IPS-15b (cell line): ENCODE results near the gene LARP1.
A peak's percentile ranks its signal among the peaks of the same experiment; 100 is the strongest.
"Not testable (repeated sequence)": the region's sequence is repeated elsewhere in the genome, so short reads cannot be mapped to it uniquely, and the experiment has no call there.

Experiments
- H3K27me3 ChIP-seq: one replicate; pipeline ENCODE4 v1.6.1; 2013; ENCODE audit warnings: low read length; ENCODE audit not compliant: control insufficient read depth, insufficient read depth
- H3K36me3 ChIP-seq: one replicate; pipeline ENCODE4 v1.6.1; 2013; ENCODE audit warnings: low read length; ENCODE audit not compliant: control insufficient read depth, insufficient read depth
- H3K4me1 ChIP-seq: one replicate; pipeline ENCODE4 v1.6.1; 2013; ENCODE audit warnings: mild to moderate bottlenecking, low read length; ENCODE audit not compliant: control insufficient read depth, insufficient read depth
- H3K4me3 ChIP-seq: one replicate; pipeline ENCODE4 v1.5.1; 2013; ENCODE audit warnings: low read depth, low read length
- H3K9ac ChIP-seq: one replicate; pipeline ENCODE4 v1.6.1; 2013; ENCODE audit warnings: low read depth, mild to moderate bottlenecking, low read length
- H3K9me3 ChIP-seq: one replicate; pipeline ENCODE4 v1.6.1; 2013; ENCODE audit warnings: mild to moderate bottlenecking, low read length; ENCODE audit not compliant: control insufficient read depth, insufficient read depth

Gene LARP1

DNA sequence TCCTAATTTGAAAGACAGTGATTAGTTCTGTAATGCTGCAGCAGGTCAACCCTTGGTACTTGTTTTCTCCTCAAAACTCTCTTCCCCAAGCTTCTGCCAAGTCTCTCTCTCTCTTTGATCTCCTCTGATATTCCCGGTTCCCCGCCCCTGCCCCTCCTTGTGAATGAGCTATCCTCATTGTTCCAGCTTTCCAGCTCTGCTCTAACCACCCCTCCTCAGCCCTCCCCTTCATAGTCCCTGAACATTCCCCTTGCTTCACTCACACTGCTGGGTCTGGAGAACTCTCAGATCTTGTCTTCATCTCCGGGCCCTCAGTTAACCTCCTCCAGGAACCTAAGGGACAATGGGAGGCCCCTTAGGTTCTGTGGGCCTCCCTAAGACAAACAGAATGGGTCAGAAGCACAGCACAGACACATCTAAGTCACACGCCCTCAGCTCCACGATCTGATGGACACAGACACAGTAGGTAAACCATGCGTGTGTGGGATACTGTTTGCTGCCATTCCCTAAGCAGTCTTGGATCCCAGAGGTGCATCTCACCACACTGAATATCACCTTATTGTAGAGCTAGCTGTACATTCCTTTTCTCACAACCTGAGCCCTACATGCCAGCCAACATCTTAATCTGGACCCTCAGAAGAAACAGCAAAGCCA is 17.4 kb upstream of the LARP1 start:
- Histone ChIP-seq H3K9me3 (no peaks in the 10 kb centered on the region), H3K36me3 (peaks cover 2% of the 10 kb centered on the region), H3K9ac (peak overlapping the region; percentile 24), H3K27me3 (no peaks in the 10 kb centered on the region), H3K4me1 (no peaks in the 10 kb centered on the region), H3K4me3 (no peak overlapping the region)

- Histone ChIP-seq H3K27me3 (no peaks in the 10 kb centered on the region), H3K4me3 (no peak overlapping the region), H3K9ac (no peak overlapping the region), H3K36me3 (no peaks in the 10 kb centered on the region), H3K9me3 (no peaks in the 10 kb centered on the region), H3K4me1 (peaks cover 3% of the 10 kb centered on the region)
Measured at GRCh38 chr5:154740483-154740882, 14.7 kb upstream of the LARP1 start.

GRCh38 chr5:154740957-154741356 is 14.2 kb upstream of the LARP1 start:
- Histone ChIP-seq H3K36me3 (no peaks in the 10 kb centered on the region), H3K27me3 (no peaks in the 10 kb centered on the region), H3K4me1 (peaks cover 3% of the 10 kb centered on the region), H3K9ac (no peak overlapping the region), H3K9me3 (no peaks in the 10 kb centered on the region), H3K4me3 (no peak overlapping the region)

GRCh38 chr5:154741415-154741814 is 13.8 kb upstream of the LARP1 start:
- H3K9ac ChIP-seq, result no peak overlapping the region
- no peaks in the 10 kb centered on the region for H3K36me3 ChIP-seq
- H3K9me3 ChIP-seq, result no peaks in the 10 kb centered on the region

DNA sequence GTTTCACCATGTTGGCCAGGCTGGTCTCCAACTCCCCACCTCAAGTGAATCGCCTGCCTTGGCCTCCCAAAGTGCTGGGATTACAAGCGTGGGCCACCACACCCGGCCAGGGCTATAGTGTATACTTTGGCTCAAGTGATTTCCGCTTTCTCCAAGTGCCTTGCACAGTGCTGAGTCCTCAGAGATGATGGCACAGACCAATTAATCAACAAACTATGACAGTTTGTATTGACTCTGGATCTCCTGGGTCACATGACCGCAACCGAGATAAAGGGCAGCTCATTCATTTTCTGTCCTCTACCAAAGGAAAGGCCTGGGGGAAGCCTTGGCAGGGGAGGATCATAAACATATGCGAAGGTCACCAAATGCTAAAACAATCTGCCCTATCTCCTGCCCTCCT is 11.4 kb upstream of the LARP1 start:
- H3K9me3 ChIP-seq, result no peaks in the 10 kb centered on the region
- H3K4me1 ChIP-seq, result peaks cover 3% of the 10 kb centered on the region
- no peak overlapping the region for H3K9ac ChIP-seq
- H3K4me3 ChIP-seq, result no peak overlapping the region
- H3K27me3 ChIP-seq, result no peaks in the 10 kb centered on the region
- H3K36me3 ChIP-seq, result no peaks in the 10 kb centered on the region

More at GRCh38 chr5:154741415-154741814, 13.8 kb upstream of the LARP1 start:
- Histone ChIP-seq H3K27me3 (no peaks in the 10 kb centered on the region), H3K4me3 (no peak overlapping the region), H3K4me1 (peaks cover 3% of the 10 kb centered on the region)

- no peaks in the 10 kb centered on the region for H3K9me3 ChIP-seq
- peaks cover 7% of the 10 kb centered on the region for H3K4me1 ChIP-seq
- no peaks in the 10 kb centered on the region for H3K27me3 ChIP-seq
- no peak overlapping the region for H3K9ac ChIP-seq
- no peak overlapping the region for H3K4me3 ChIP-seq
- H3K36me3 ChIP-seq, result no peaks in the 10 kb centered on the region
Measured at GRCh38 chr5:154745349-154745748, 9.8 kb upstream of the LARP1 start.

- Histone ChIP-seq H3K36me3 (no peaks in the 10 kb centered on the region), H3K4me3 (no peak overlapping the region), H3K9me3 (no peaks in the 10 kb centered on the region), H3K4me1 (peaks cover 14% of the 10 kb centered on the region), H3K27me3 (no peaks in the 10 kb centered on the region), H3K9ac (no peak overlapping the region)
Measured at GRCh38 chr5:154749491-154749890, 5.7 kb upstream of the LARP1 start.

- peaks cover 14% of the 10 kb centered on the region for H3K4me1 ChIP-seq
- not testable (repeated sequence) for H3K4me3 ChIP-seq, H3K9me3 ChIP-seq, H3K27me3 ChIP-seq, H3K36me3 ChIP-seq, H3K9ac ChIP-seq
Measured at GRCh38 chr5:154750641-154751040, 4.5 kb upstream of the LARP1 start.

- H3K4me3 ChIP-seq, result no peak overlapping the region
- no peaks in the 10 kb centered on the region for H3K27me3 ChIP-seq
- H3K36me3 ChIP-seq, result no peaks in the 10 kb centered on the region
- H3K4me1 ChIP-seq, result peaks cover 14% of the 10 kb centered on the region
- H3K9me3 ChIP-seq, result no peaks in the 10 kb centered on the region
- no peak overlapping the region for H3K9ac ChIP-seq
Measured at GRCh38 chr5:154751854-154752253, 3.3 kb upstream of the LARP1 start.

DNA sequence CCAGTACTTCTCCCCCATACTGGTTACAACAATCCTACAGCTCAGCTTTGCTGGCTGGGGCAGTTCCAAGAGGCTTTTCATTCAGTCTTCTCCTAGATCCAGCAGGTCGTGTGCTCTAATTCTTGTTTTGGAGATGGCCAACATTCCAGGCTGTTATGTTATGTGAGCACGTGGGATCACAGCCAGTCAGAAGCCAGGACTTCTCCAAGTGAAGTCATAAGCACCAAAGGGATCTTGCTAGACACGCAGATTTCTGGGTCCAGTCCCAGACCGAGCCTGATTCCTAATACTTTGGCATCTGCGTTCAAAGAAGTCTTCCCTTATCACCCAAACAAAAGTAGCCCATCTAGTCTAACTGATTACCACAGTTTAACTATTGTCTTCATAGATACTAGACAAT is 1.4 kb upstream of the LARP1 start:
- Histone ChIP-seq H3K9ac (no peak overlapping the region), H3K36me3 (no peaks in the 10 kb centered on the region), H3K4me3 (no peak overlapping the region), H3K9me3 (no peaks in the 10 kb centered on the region), H3K27me3 (no peaks in the 10 kb centered on the region), H3K4me1 (peaks cover 17% of the 10 kb centered on the region)

DNA sequence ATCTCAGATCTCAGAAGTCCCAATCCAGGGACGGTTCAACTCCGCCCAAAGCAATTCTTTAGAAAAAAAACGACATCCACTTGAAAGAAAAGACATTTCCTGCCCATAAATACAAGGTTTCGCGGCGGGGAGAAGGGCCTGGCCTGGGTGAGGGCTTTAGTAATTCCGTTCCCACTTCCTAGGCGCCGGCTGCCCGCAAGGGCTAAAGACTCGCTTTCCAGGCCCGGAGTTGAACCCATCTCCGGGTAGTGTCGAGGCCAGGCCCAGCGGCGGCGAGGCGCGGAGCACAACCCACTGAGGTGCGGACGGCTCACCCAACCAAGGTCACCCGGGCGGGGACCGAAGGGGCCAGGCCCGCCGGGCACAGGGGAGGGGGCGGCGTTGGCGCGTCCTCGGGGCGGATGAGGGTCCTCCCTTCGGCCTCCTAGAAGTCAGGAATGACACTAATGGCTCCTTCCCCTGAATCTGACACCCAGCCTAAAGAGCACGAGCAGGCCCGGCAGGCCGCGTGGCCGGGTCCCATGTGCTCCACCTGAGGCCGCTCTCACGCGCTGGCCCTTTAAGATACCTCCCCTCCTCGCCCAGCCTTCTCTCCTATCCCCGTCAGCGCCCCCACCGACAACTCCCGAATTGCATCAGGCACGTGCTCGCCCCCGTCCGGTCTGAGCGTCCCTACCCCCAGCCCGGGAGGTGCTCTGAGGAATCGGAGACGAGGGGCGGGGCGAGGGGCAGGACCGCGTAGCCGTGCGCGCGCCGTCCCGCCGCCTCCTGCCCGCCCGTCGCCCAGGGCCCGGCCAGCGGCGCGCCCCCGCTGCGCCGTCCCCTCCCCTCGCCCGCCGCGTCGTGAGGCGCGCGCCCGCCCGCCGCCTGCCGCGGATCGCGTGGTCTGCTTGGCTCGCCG is 467 bp upstream of the LARP1 start:
- H3K4me3 ChIP-seq, result peak overlapping the region; percentile 56
- no peaks in the 10 kb centered on the region for H3K36me3 ChIP-seq
- H3K27me3 ChIP-seq, result no peaks in the 10 kb centered on the region
- H3K4me1 ChIP-seq, result peaks cover 22% of the 10 kb centered on the region
- peak overlapping the region; percentile 73 for H3K9ac ChIP-seq
- H3K9me3 ChIP-seq, result no peaks in the 10 kb centered on the region
